SK-N-SH (cell line): Measurements from ENCODE around the gene MYLK. TPM values are rescaled to one million over a fixed set of nuclear protein-coding genes. Genes with fewer than 3 reads are reported as not detected.
A peak's percentile ranks its signal among the peaks of the same experiment; 100 is the strongest.

ENCODE experiments used
- CTCF ChIA-PET: fragments of 300-600, 350-600 bp; formaldehyde crosslinking; extraction: SDS; loops from one replicate; lab custom pipeline; 2021; lab: Yijun Ruan, JAX
- POLR2A ChIA-PET: fragments of 350-600 bp; sonication (Branson Sonifier 250); formaldehyde crosslinking; extraction: SDS; loops from one replicate; lab custom pipeline; 2020; ENCODE audit warnings: antibody characterized with exemption, inconsistent platforms; lab: Yijun Ruan, JAX
- DNase-seq: peaks from one replicate; pipeline ENCODE4 v3.0.0; 2012
- H2AFZ ChIP-seq: fragments of 200-600 bp; sonication (generic); 2 replicates; pipeline ENCODE4 v1.8.1; 2016; ENCODE audit warnings: antibody characterized with exemption, mild to moderate bottlenecking, low read depth
- H3F3A ChIP-seq: fragments of 200-600 bp; sonication (generic); replicated peaks from 2 replicates; pipeline ENCODE3; 2016; ENCODE audit warnings: antibody characterized with exemption, mild to moderate bottlenecking; ENCODE audit not compliant: insufficient read depth
- H3K27ac ChIP-seq, 2 experiments: fragments of 200-500 bp in 1 of 2; fragments of 200-600 bp in 1 of 2; sonication (Bioruptor generic) in 1 of 2; sonication (generic), shearing (Covaris generic) in 1 of 2; 2 replicates each; pipeline versions ENCODE4 v1.5.1 to v1.6.1; 2014 to 2016; ENCODE audit warnings: low read depth in 2 of 2, inconsistent platforms in 1 of 2, low read length in 1 of 2, mild to moderate bottlenecking in 1 of 2, mixed read lengths in 1 of 2
- H3K27me3 ChIP-seq: fragments of 200-600 bp; sonication (generic), shearing (Covaris generic); 2 replicates; pipeline ENCODE4 v1.6.1; 2016; ENCODE audit warnings: mixed run types; ENCODE audit not compliant: insufficient read depth
- H3K36me3 ChIP-seq, 2 experiments: fragments of 200-500 bp in 1 of 2; fragments of 200-600 bp in 1 of 2; sonication (Bioruptor generic) in 1 of 2; sonication (generic) in 1 of 2; replicated peaks in 1 of 2; 2 replicates each; pipeline versions ENCODE3 to v1.5.1; 2014 to 2016; ENCODE audit warnings: low read length in 1 of 2, mild to moderate bottlenecking in 1 of 2; ENCODE audit not compliant: insufficient read depth in 2 of 2, control insufficient read depth in 1 of 2
- H3K4me1 ChIP-seq, 2 experiments: fragments of 200-500 bp in 1 of 2; fragments of 200-600 bp in 1 of 2; sonication (Bioruptor generic) in 1 of 2; sonication (generic), shearing (Covaris generic) in 1 of 2; 2 replicates each; pipeline versions ENCODE4 v1.5.1 to v1.6.1; 2014 to 2016; ENCODE audit warnings: low read depth in 1 of 2, low read length in 1 of 2, mixed run types in 1 of 2; ENCODE audit not compliant: insufficient read depth in 2 of 2, control insufficient read depth in 1 of 2
- H3K4me2 ChIP-seq: fragments of 200-600 bp; sonication (generic), shearing (Covaris generic); 2 replicates; pipeline ENCODE4 v1.6.1; 2017; ENCODE audit warnings: mixed run types
- H3K4me3 ChIP-seq, 2 experiments: fragments of 200-500 bp in 1 of 2; fragments of 200-600 bp in 1 of 2; sonication (Bioruptor generic) in 1 of 2; sonication (generic), shearing (Covaris generic) in 1 of 2; 2 replicates each; pipeline versions ENCODE4 v1.5.1 to v1.8.1; 2014 to 2016; ENCODE audit warnings: low read depth in 2 of 2, inconsistent platforms in 1 of 2, low read length in 1 of 2, mild to moderate bottlenecking in 1 of 2, mixed read lengths in 1 of 2, moderate library complexity in 1 of 2
- H3K79me2 ChIP-seq: fragments of 200-600 bp; sonication (generic); 2 replicates; pipeline ENCODE4 v1.8.1; 2017; ENCODE audit warnings: mild to moderate bottlenecking; ENCODE audit not compliant: insufficient read depth
- H3K9ac ChIP-seq: fragments of 200-600 bp; sonication (generic); 2 replicates; pipeline ENCODE4 v1.6.1; 2017; ENCODE audit warnings: mixed run types
- H3K9me2 ChIP-seq: fragments of 200-600 bp; sonication (generic); 2 replicates; pipeline ENCODE4 v1.6.1; 2017; ENCODE audit warnings: mixed run types
- H3K9me3 ChIP-seq: fragments of 200-600 bp; sonication (generic); 2 replicates; pipeline ENCODE4 v1.6.1; 2017; ENCODE audit warnings: mixed run types, mild to moderate bottlenecking, moderate library complexity
- H4K20me1 ChIP-seq: fragments of 200-600 bp; sonication (generic); 2 replicates; pipeline ENCODE4 v1.6.1; 2017; ENCODE audit warnings: mild to moderate bottlenecking, mixed run types; ENCODE audit not compliant: insufficient read depth
- EP300 ChIP-seq, 2 experiments: IDR thresholded peaks; 2 replicates each; pipeline versions ENCODE4 v1.4.0 to v1.6.1; 2012; ENCODE audit warnings: borderline replicate concordance in 1 of 2, low read depth in 1 of 2, low read length in 1 of 2
- FOXJ3 ChIP-seq: sonication (generic); formaldehyde crosslinking; IDR thresholded peaks from 2 replicates; pipeline ENCODE4 v1.5.1; 2020; ENCODE audit warnings: mild to moderate bottlenecking, missing genetic modification reagents
- GATA2 ChIP-seq: sonication (generic); formaldehyde crosslinking; IDR thresholded peaks from 2 replicates; pipeline ENCODE4 v1.5.0; 2020; ENCODE audit warnings: mild to moderate bottlenecking, missing genetic modification reagents
- JUND ChIP-seq: IDR thresholded peaks from 2 replicates; pipeline ENCODE4 v1.4.0; 2012
- MAX ChIP-seq: IDR thresholded peaks from 2 replicates; pipeline ENCODE4 v1.4.0; 2012; ENCODE audit warnings: low read depth
- NFIC ChIP-seq: IDR thresholded peaks from 2 replicates; pipeline ENCODE4 v1.4.0; 2012; ENCODE audit warnings: borderline replicate concordance
- POLR2AphosphoS5 ChIP-seq: IDR thresholded peaks from 2 replicates; pipeline ENCODE4 v1.6.1; 2012; ENCODE audit warnings: low read depth, low read length
- RAD21 ChIP-seq: IDR thresholded peaks from 2 replicates; pipeline ENCODE4 v1.6.1; 2012; ENCODE audit warnings: mild to moderate bottlenecking, low read length
- RCOR1 ChIP-seq: fragments of 150-350 bp; IDR thresholded peaks from 2 replicates; pipeline ENCODE4 v1.6.1; 2017; ENCODE audit warnings: antibody characterized with exemption, low read length
- RXRA ChIP-seq: IDR thresholded peaks from 2 replicates; pipeline ENCODE4 v1.4.0; 2012; ENCODE audit warnings: low read depth, mild to moderate bottlenecking, borderline replicate concordance
- SMC3 ChIP-seq: IDR thresholded peaks from 2 replicates; pipeline ENCODE4 v1.6.1; 2012; ENCODE audit warnings: low read depth, low read length, improper control_type of control experiment
- WGBS: methylation state at CpG from one replicate; pipeline ENCODE4 v1.1.6; 2017; ENCODE audit warnings: low lambda C conversion rate; 5-methylcytosine and 5-hydroxymethylcytosine counted together
- polyA plus RNA-seq, 3 experiments: library from polyadenylated mRNA; depleted of rRNA; stranded (reverse); fragments of >200 nt; gene quantifications; 2 replicates each; pipeline ENCODE4 v1.2.3, GENCODE V29; 2012
- TF ChIP-seq, protein P1 (sequence below): IDR thresholded peaks from 2 replicates; pipeline ENCODE4 v1.6.1; 2012; ENCODE audit warnings: mild to moderate bottlenecking, low read depth, low read length, moderate library complexity

The MYLK gene
- polyA plus RNA-seq, 1 of the 3 experiments (the other 2 are of a cell fraction), result 272 TPM

GRCh38 chr3:123789160-123789559 is 95.0 kb downstream of the MYLK start:
- H3K4me2 ChIP-seq, result peak overlapping the region; percentile 53
- H2AFZ ChIP-seq, result no peak overlapping the region
- no peaks in the 10 kb centered on the region for H3K9me3 ChIP-seq
- TF ChIP-seq GATA2 (CRISPR knock-in tag) (no peak), RXRA (no peak)
- H3K4me3 ChIP-seq, result no peak overlapping the region
- ChIA-PET CTCF (interaction anchor here (0.7 to 2.8 kb wide), 3 partner anchors 24 to 137 kb away, joined by 3 to 7 read pairs (median 5); no protein-coding TSS in a partner anchor), POLR2A (no interaction called here)
- whole genome bisulfite sequencing, result 80% methylated on average over 9 of the region's 9 CpGs
- H3F3A ChIP-seq, result peaks cover 61% of the 10 kb centered on the region
- no peaks in the 10 kb centered on the region for H3K9me2 ChIP-seq
- DNase-seq, result no peak
- H3K36me3 ChIP-seq, result peaks cover 44 to 69% of the 10 kb centered on the region in 2 experiments
- H3K27ac ChIP-seq, result peak overlapping the region; percentile 95 to 98
- no peaks in the 10 kb centered on the region for H3K27me3 ChIP-seq
- H4K20me1 ChIP-seq, result no peaks in the 10 kb centered on the region
- H3K4me1 ChIP-seq, result peaks cover 32 to 61% of the 10 kb centered on the region in 2 experiments
- peaks cover 28% of the 10 kb centered on the region for H3K79me2 ChIP-seq
- H3K9ac ChIP-seq, result peak overlapping the region; percentile 68

GRCh38 chr3:123788710-123789109 is 95.4 kb downstream of the MYLK start:
- ChIA-PET POLR2A (no interaction called here), CTCF (no interaction called here)
- TF ChIP-seq RCOR1 (no peak), NFIC (no peak), RAD21 (no peak), MAX (no peak), JUND (no peak), EP300 (IDR thresholded peaks at IDR 0.05; ENCODE audit: borderline replicate concordance in 1 of 2, low read depth in 1 of 2, low read length in 1 of 2) (no peak), POLR2AphosphoS5 (no peak), FOXJ3 (CRISPR knock-in tag) (no peak), SMC3 (no peak)
- TF ChIP-seq, protein P1, sequence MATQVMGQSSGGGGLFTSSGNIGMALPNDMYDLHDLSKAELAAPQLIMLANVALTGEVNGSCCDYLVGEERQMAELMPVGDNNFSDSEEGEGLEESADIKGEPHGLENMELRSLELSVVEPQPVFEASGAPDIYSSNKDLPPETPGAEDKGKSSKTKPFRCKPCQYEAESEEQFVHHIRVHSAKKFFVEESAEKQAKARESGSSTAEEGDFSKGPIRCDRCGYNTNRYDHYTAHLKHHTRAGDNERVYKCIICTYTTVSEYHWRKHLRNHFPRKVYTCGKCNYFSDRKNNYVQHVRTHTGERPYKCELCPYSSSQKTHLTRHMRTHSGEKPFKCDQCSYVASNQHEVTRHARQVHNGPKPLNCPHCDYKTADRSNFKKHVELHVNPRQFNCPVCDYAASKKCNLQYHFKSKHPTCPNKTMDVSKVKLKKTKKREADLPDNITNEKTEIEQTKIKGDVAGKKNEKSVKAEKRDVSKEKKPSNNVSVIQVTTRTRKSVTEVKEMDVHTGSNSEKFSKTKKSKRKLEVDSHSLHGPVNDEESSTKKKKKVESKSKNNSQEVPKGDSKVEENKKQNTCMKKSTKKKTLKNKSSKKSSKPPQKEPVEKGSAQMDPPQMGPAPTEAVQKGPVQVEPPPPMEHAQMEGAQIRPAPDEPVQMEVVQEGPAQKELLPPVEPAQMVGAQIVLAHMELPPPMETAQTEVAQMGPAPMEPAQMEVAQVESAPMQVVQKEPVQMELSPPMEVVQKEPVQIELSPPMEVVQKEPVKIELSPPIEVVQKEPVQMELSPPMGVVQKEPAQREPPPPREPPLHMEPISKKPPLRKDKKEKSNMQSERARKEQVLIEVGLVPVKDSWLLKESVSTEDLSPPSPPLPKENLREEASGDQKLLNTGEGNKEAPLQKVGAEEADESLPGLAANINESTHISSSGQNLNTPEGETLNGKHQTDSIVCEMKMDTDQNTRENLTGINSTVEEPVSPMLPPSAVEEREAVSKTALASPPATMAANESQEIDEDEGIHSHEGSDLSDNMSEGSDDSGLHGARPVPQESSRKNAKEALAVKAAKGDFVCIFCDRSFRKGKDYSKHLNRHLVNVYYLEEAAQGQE, result no peak
- no peak for DNase-seq
- H3K9me3 ChIP-seq, result no peaks in the 10 kb centered on the region
- 75% methylated on average over 2 of the region's 2 CpGs for whole genome bisulfite sequencing
- H3K4me3 ChIP-seq, result no peak overlapping the region
- H3F3A ChIP-seq, result peaks cover 66% of the 10 kb centered on the region
- H3K9me2 ChIP-seq, result no peaks in the 10 kb centered on the region
- peaks cover 32% of the 10 kb centered on the region for H3K79me2 ChIP-seq
- no peaks in the 10 kb centered on the region for H3K27me3 ChIP-seq
- no peak overlapping the region for H2AFZ ChIP-seq
- H4K20me1 ChIP-seq, result no peaks in the 10 kb centered on the region
- H3K4me2 ChIP-seq, result peak overlapping the region; percentile 53; the same call in 1 of the 2 replicates
- H3K27ac ChIP-seq, result peak overlapping the region; percentile 95 to 98
- H3K9ac ChIP-seq, result peak overlapping the region; percentile 68
- H3K4me1 ChIP-seq, result peaks cover 34 to 63% of the 10 kb centered on the region in 2 experiments
- H3K36me3 ChIP-seq, result peaks cover 44 to 69% of the 10 kb centered on the region in 2 experiments
